IPS-20b (cell line): ENCODE measurements around the gene ADCY3.

Source experiments
- H3K27ac ChIP-seq: one replicate; pipeline ENCODE4 v1.5.1; 2013; ENCODE audit warnings: low read length
- H3K27me3 ChIP-seq: 2 replicates; pipeline ENCODE4 v1.6.1; 2013; ENCODE audit warnings: mild to moderate bottlenecking, low read length, inconsistent platforms; ENCODE audit not compliant: insufficient read depth
- H3K36me3 ChIP-seq: 2 replicates; pipeline ENCODE4 v1.6.1; 2013; ENCODE audit warnings: low read depth, mild to moderate bottlenecking, inconsistent platforms, low read length, moderate library complexity; ENCODE audit not compliant: insufficient read depth
- H3K4me1 ChIP-seq: 2 replicates; pipeline ENCODE4 v1.6.1; 2013; ENCODE audit warnings: mild to moderate bottlenecking, control low read depth, inconsistent platforms, low read length, moderate library complexity; ENCODE audit not compliant: insufficient read depth
- H3K4me3 ChIP-seq: 2 replicates; pipeline ENCODE4 v1.5.1; 2013; ENCODE audit warnings: mild to moderate bottlenecking, low read length, inconsistent platforms
- H3K9ac ChIP-seq: 2 replicates; pipeline ENCODE4 v1.6.1; 2013; ENCODE audit warnings: low read depth, mild to moderate bottlenecking, inconsistent platforms, low read length, moderate library complexity
- H3K9me3 ChIP-seq: 2 replicates; pipeline ENCODE4 v1.6.1; 2013; ENCODE audit warnings: mild to moderate bottlenecking, low read depth, low read length, inconsistent platforms; ENCODE audit not compliant: insufficient read depth

Gene ADCY3

DNA sequence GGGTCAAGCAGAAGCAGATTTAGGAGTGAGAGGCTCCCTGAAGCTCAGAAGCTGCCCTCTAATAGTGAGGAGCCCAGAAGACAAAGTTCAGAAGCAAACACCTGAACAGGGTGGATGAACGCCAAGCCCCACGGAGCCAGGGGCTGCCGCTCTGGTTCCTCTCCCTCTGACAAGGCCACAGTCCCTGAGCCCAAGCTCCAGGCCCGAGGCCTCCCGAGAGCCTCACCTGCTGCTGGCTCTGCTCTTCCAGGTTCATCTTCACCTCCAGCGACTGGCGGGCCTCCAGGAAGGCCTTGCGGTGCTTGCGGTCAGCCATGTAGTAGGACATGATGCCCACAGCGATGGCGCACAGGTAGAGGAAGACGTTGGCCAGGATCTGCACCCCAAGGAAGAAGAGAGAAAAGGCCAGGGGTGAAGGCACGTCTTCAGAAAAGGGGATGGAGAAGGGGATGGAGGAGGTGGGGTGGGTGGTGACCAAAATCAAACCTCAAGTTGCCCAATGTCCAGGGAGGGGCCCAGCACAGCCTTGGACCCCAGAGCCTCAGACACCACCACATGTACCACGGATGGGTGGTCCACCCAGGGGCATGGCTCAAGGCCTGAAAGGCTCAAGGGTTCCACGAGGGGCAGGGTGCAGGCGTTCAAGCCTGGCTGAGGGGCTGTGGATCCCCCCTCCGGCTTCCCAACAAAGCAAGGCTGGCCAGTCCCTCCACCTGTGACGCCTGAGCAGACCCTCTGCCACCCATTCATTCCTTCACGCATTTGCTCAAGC is 47.5 kb downstream of the ADCY3 start:
- Histone ChIP-seq H3K4me3 (no peak overlapping the region), H3K27me3 (no peaks in the 10 kb centered on the region), H3K36me3 (no peaks in the 10 kb centered on the region), H3K9ac (no peak overlapping the region), H3K27ac (no peak overlapping the region), H3K9me3 (no peaks in the 10 kb centered on the region), H3K4me1 (peaks cover 6% of the 10 kb centered on the region; the same call in 1 of the 2 replicates)

DNA sequence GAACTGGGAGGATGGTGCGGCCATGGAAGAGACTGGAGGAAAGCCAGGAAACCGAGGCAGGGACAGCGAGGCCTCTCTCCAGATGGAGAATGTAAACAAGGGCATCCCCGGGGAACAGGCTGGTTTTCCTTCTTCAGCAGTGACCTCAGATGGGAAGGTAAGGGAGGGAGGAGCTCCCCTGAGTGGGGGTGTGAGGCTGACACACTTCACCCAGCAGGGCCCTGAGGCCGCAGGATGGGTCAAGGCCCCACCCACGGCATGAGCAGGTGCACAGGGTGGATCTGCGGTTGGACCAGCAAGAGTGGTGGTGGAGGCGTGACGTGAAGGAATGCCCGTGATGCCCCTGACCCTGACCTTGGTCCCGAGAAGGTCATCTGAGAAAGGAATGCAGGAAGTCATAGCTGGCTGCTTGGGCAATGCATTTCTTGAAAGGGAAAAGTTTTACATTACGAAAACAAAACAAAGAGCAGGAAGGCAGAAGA is 48.1 kb downstream of the ADCY3 start:
- no peak overlapping the region for H3K4me3 ChIP-seq
- peaks cover 6% of the 10 kb centered on the region; the same call in 1 of the 2 replicates for H3K4me1 ChIP-seq
- H3K27me3 ChIP-seq, result no peaks in the 10 kb centered on the region
- no peak overlapping the region for H3K9ac ChIP-seq
- no peaks in the 10 kb centered on the region for H3K36me3 ChIP-seq
- no peaks in the 10 kb centered on the region for H3K9me3 ChIP-seq
- no peak overlapping the region for H3K27ac ChIP-seq

DNA sequence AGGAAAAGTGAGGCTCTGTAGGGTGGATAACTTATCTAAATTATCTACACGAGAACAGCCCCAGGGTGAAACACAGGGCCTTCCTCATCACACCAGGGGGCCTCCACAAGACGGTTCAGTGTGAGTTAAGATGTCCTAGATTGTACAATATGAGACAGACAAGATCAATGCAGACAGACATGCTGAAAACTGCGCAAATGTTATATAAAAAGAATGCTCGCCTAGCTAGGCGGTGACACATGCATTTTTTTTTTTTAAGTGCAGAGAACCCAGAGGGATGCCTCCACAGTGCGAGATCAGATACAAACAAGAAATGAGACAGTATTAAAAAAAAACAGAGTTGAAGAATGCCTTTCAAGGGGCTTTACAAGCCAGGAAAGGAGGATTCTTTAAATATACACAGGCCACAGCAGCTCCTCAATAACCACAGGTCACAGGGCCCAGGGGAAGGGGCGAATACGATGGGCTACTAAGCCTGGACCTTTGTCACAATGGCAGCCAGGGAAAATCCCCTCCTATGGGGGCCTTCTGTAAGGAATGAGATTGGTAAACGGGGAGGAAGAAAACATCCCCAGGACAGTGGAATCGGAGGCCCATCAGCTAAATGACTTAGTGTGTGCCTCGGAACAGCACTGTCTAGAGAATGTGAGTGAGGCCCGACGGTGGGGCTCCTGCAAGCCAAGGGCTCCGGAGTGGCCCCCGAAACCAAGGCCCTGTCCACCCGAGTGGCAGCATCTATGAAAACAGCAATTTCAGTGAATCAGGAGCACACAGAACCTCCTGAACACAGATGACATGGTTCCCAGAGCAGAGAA is 48.9 kb downstream of the ADCY3 start:
- Histone ChIP-seq H3K4me3 (no peak overlapping the region), H3K27me3 (no peaks in the 10 kb centered on the region), H3K9me3 (no peaks in the 10 kb centered on the region), H3K27ac (no peak overlapping the region), H3K36me3 (no peaks in the 10 kb centered on the region), H3K9ac (no peak overlapping the region), H3K4me1 (peaks cover 6% of the 10 kb centered on the region; the same call in 1 of the 2 replicates)

DNA sequence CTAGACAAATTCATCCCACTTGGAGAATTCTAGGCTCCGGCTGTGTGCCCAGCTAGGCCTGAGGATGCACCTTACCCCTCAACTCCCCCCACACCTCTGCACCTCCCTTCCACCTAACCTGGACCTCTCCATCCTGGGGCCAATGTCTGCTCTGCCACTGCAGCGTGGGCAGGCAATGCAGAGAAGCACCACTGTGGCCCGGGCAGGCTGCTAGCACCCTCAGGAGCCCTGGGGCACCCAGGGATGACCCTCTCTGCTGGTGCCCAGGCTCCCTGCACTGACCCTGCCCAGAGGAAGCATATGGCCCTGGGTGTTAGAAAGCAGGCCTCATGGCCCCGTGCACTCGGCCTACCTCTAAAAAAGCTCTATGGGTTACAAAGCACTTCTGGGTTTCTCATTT is 49.6 kb downstream of the ADCY3 start:
- H3K4me3 ChIP-seq, result no peak overlapping the region
- no peaks in the 10 kb centered on the region for H3K27me3 ChIP-seq
- H3K9ac ChIP-seq, result no peak overlapping the region
- no peaks in the 10 kb centered on the region for H3K9me3 ChIP-seq
- H3K27ac ChIP-seq, result no peak overlapping the region
- H3K4me1 ChIP-seq, result peaks cover 6% of the 10 kb centered on the region; the same call in 1 of the 2 replicates
- no peaks in the 10 kb centered on the region for H3K36me3 ChIP-seq

DNA sequence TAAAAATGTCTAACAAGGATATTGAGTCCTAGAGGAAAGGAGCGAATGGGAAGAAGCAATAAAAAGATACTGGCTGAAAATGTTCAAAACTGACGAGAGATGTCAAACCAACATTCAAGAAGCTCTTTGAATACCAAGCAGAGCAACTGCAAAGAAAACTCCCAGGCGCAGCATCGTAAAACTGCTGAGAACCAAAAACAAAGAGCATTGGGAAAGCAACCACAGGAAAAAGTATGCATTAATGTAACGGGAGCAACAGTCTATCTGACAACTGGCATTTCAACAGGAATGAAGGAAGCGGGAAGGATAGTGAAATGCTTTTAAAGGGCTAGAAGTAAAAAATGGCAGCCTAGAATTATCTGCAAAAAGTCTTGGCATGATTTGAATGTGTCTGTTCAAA is 53.1 kb downstream of the ADCY3 start:
- Histone ChIP-seq H3K4me1 (0 out of 2 replicates have a peak, but pooled peaks cover 2% of the 10 kb centered on the region), H3K9me3 (no peaks in the 10 kb centered on the region), H3K27me3 (no peaks in the 10 kb centered on the region), H3K4me3 (no peak overlapping the region), H3K36me3 (no peaks in the 10 kb centered on the region), H3K27ac (no peak overlapping the region), H3K9ac (no peak overlapping the region)

DNA sequence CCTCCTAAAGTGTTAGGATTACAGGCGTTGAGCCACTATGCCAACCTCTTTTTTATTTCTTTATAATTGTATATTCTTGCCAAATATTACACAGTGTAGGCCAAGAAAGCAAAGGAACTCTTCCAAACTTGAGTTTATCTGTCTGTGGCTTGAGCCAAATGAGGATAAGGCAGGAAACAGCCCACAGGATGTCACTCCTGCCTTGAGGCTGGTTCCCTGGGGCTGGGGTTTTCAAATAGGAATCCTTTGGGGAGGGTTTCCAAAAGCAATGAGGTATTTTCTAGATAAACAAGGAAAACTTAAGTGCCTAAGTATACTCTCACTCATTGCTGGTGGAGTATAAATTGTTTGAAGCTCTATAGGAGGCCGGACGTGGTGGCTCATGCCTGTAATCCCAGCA is 56.4 kb downstream of the ADCY3 start:
- Histone ChIP-seq H3K4me3 (no peak overlapping the region), H3K27me3 (no peaks in the 10 kb centered on the region), H3K4me1 (no peaks in the 10 kb centered on the region), H3K27ac (no peak overlapping the region), H3K9me3 (no peaks in the 10 kb centered on the region), H3K9ac (no peak overlapping the region), H3K36me3 (no peaks in the 10 kb centered on the region)

DNA sequence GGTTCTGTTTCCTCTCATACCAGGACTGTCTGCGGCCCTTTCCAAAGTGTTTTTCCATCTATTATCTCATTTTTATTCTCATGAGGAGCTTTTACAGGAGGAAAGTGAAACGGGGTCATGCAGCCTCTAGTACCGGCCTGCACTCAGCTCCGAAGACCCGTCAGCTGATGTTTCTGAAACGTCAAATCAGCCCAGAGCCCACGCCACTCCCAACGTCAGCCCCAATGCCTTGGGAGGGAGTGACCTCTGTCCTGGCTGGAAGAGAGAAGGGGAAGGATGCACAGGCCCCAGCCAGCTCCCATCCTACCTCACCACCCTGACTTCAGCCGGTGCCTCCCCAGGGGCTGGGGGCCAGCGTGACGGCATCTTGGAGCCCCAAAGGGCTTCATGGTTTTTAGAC is 58.5 kb downstream of the ADCY3 start:
- Histone ChIP-seq H3K4me1 (no peaks in the 10 kb centered on the region), H3K4me3 (no peak overlapping the region), H3K9me3 (no peaks in the 10 kb centered on the region), H3K27me3 (no peaks in the 10 kb centered on the region), H3K36me3 (no peaks in the 10 kb centered on the region), H3K9ac (no peak overlapping the region), H3K27ac (no peak overlapping the region)

DNA sequence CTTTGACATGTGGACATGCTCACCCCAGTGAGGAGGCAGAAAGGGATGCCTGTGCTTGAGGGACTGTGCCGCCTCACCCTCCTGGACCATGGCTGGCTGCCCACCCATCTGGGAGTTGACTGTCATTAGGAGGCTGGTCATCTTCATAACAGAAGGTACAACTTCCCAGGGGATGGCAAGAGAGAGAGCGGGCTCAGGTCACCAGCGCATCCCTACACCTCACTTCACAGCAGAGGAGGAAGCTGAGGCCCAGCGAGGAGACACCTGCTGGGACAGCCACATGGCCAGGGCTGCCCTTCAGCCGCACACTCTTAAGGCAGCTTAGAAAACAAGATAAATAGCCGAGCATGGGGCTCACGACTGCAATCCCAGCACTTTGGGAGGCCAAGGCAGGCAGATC is 59.4 kb downstream of the ADCY3 start:
- no peaks in the 10 kb centered on the region for H3K27me3 ChIP-seq
- H3K4me1 ChIP-seq, result no peaks in the 10 kb centered on the region; the same call in 1 of the 2 replicates
- no peaks in the 10 kb centered on the region for H3K36me3 ChIP-seq
- no peak overlapping the region for H3K4me3 ChIP-seq
- no peak overlapping the region for H3K27ac ChIP-seq
- H3K9me3 ChIP-seq, result no peaks in the 10 kb centered on the region
- no peak overlapping the region for H3K9ac ChIP-seq

DNA sequence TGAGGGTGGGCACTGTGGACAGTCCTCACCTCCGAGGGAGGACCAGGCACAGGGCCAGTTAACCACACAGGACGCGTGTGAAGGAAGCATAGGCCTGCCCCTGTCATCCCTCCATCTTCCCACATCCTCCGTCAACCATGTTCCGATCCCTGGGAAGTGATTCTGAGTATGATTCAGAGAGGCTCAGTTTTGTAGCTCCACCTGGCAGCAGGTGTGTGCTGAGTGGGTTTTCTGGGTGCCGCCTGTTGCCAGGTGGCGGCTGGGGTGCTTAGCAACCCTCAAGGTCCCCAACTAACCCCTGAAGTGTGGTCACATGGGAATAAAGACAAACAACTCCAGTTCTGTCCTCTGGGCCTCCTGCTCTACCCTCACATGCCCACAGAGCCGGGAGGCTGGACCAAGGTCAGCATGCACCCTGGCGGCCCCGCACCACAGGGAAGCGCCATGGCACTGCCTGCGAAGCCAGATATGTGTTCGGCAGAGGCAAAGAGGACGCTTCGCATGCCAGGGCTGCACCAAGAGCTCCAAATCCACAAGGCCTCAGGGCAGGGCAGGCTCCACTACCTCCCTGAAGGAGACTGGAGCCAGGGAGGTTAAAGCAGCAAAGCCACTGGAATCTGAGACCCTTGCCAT is 60.0 kb downstream of the ADCY3 start:
- Histone ChIP-seq H3K9ac (no peak overlapping the region), H3K4me1 (no peaks in the 10 kb centered on the region; the same call in 1 of the 2 replicates), H3K9me3 (no peaks in the 10 kb centered on the region), H3K27ac (no peak overlapping the region), H3K27me3 (no peaks in the 10 kb centered on the region), H3K4me3 (no peak overlapping the region), H3K36me3 (no peaks in the 10 kb centered on the region)

DNA sequence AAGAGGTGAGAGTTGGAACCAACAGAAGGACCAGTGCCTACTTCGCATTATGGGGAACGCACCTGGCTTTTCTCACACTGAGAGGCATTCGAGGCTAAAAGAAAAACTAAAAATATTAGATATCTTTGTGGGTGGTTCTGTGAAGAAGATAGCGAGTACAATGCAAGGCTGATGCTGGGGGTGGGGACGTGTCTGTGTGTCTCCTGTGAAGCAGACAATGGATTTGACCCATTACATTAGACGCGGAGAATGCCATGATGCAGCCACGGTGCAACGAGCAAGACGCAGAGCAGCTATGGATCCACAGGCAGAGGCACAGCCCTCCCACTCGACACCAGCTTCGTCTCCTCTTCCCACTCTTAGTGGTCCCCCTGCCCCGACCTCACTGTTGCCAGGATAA is 61.0 kb downstream of the ADCY3 start:
- Histone ChIP-seq H3K27me3 (no peaks in the 10 kb centered on the region), H3K36me3 (no peaks in the 10 kb centered on the region)

DNA sequence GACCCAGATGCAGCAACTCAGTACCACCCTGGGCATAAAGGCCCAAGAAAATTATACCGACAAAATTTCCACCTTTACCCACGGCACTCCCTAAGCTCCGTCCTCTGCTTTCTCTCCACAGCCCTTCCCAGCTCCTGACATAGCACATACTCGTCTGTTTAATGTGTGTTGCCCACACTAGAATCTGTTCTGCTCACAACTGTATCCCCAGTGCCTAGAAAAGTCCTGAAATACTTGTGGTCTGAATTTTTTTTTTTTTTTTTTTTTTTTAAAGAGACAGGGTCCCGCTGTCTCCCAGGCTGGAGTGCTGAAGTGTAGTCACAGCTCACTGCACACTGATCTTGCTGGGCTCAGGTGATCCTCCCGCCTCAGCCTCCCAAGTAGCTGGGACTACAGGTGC is 62.3 kb downstream of the ADCY3 start:
- H3K27me3 ChIP-seq, result no peaks in the 10 kb centered on the region
- H3K4me1 ChIP-seq, result no peaks in the 10 kb centered on the region; the same call in 1 of the 2 replicates
- no peaks in the 10 kb centered on the region for H3K9me3 ChIP-seq
- H3K9ac ChIP-seq, result no peak overlapping the region
- no peak overlapping the region for H3K4me3 ChIP-seq
- no peaks in the 10 kb centered on the region for H3K36me3 ChIP-seq
- no peak overlapping the region for H3K27ac ChIP-seq

More for the DNA sequence above, 61.0 kb downstream of the ADCY3 start:
- no peak overlapping the region for H3K9ac ChIP-seq
- H3K27ac ChIP-seq, result no peak overlapping the region
- no peaks in the 10 kb centered on the region; the same call in 1 of the 2 replicates for H3K4me1 ChIP-seq
- H3K9me3 ChIP-seq, result no peaks in the 10 kb centered on the region
- H3K4me3 ChIP-seq, result no peak overlapping the region
